HepG2 (cell line): Measurements from ENCODE around the gene LRRC27. TPM values are rescaled to one million over a fixed set of nuclear protein-coding genes. Genes with fewer than 3 reads are reported as not detected.

Experiments used
- ELF3 ChIP-seq: IDR thresholded peaks from 2 replicates; pipeline ENCODE4 v1.6.1; 2016; ENCODE audit warnings: missing genetic modification reagents, missing compliant biosample characterization
- HOXA7 ChIP-seq: sonication (generic); formaldehyde crosslinking; IDR thresholded peaks from 2 replicates; pipeline ENCODE4 v1.8.1; 2022; ENCODE audit warnings: mild to moderate bottlenecking, missing genetic modification reagents, moderate library complexity
- IKZF5 ChIP-seq: IDR thresholded peaks from 2 replicates; pipeline ENCODE4 v1.6.1; 2018; ENCODE audit warnings: missing genetic modification reagents, mild to moderate bottlenecking, missing compliant biosample characterization
- KMT2A ChIP-seq: sonication (generic); formaldehyde crosslinking; IDR thresholded peaks from 2 replicates; pipeline ENCODE4 v1.4.0; 2020; ENCODE audit warnings: missing genetic modification reagents
- POLR2G ChIP-seq: fragments of 200-400 bp; formaldehyde crosslinking; IDR thresholded peaks from 2 replicates; pipeline ENCODE4 v1.6.1; 2018; ENCODE audit warnings: mild to moderate bottlenecking, low read depth, low read length, moderate library complexity
- SP1 ChIP-seq, 2 experiments: fragments of 450-650 bp in 1 of 2; sonication (generic) in 1 of 2; formaldehyde crosslinking in 1 of 2; IDR thresholded peaks; 2 replicates each; pipeline versions ENCODE4 v1.4.0 to v1.6.1; 2016 to 2020; ENCODE audit warnings: missing genetic modification reagents in 1 of 2
- ZFX ChIP-seq: sonication (generic); formaldehyde crosslinking; IDR thresholded peaks from 2 replicates; pipeline ENCODE4 v1.4.0; 2020; ENCODE audit warnings: mild to moderate bottlenecking, low read depth, missing genetic modification reagents, moderate library complexity
- ZNF407 ChIP-seq: sonication (generic); formaldehyde crosslinking; IDR thresholded peaks from one replicate; pipeline ENCODE4 v1.5.1; 2020; ENCODE audit warnings: mild to moderate bottlenecking, missing genetic modification reagents; ENCODE audit errors: not compliant biosample characterization
- ZNF569 ChIP-seq: sonication (generic); formaldehyde crosslinking; IDR thresholded peaks from 2 replicates; pipeline ENCODE4 v1.5.0; 2020; ENCODE audit warnings: mild to moderate bottlenecking, missing genetic modification reagents, moderate library complexity, borderline replicate concordance
- ZNF607 ChIP-seq: sonication (generic); formaldehyde crosslinking; IDR thresholded peaks from 2 replicates; pipeline ENCODE4 v1.5.1; 2020; ENCODE audit warnings: missing genetic modification reagents, mild to moderate bottlenecking, borderline replicate concordance
- ZNF775 ChIP-seq: sonication (generic); formaldehyde crosslinking; IDR thresholded peaks from 2 replicates; pipeline ENCODE4 v1.4.0; 2020; ENCODE audit warnings: missing genetic modification reagents, mild to moderate bottlenecking, moderate library complexity, borderline replicate concordance
- polyA plus RNA-seq, 8 experiments: library from polyadenylated mRNA; depleted of rRNA in 3 of 8; stranded (reverse) in 7 of 8; unstranded in 1 of 8; fragments of >200 nt; fragmentation: Illumina TruSeq in 4 of 8; extraction: Trizol in 4 of 8; gene quantifications; 2 replicates each; pipeline versions ENCODE4 v1.2.1 to v1.2.3, GENCODE V29; 2011 to 2016; ENCODE audit warnings: low read depth in 4 of 8, missing spikeins in 1 of 8, mixed read lengths in 1 of 8; ENCODE audit not compliant: insufficient read depth in 1 of 8
- total RNA-seq, 5 experiments: library from RNA; depleted of rRNA; stranded (reverse); fragments of >200 nt; fragmentation: Illumina TruSeq; extraction: Trizol; gene quantifications; 2 replicates each; pipeline ENCODE4 v1.2.3, GENCODE V29; 2016; ENCODE audit warnings: low read depth in 1 of 5
- TF ChIP-seq, protein P1 (sequence below): sonication (generic); formaldehyde crosslinking; IDR thresholded peaks from 2 replicates; pipeline ENCODE4 v1.5.1; 2020; ENCODE audit warnings: mild to moderate bottlenecking, missing genetic modification reagents
- TF ChIP-seq, protein P2 (sequence below): sonication (generic); formaldehyde crosslinking; IDR thresholded peaks from 2 replicates; pipeline ENCODE4 v1.4.0; 2020; ENCODE audit warnings: low read depth, mild to moderate bottlenecking, missing genetic modification reagents

The LRRC27 gene
- total and polyA plus RNA-seq, 2 of the 13 experiments (the other 11 are each of a cell fraction or from before 2014, with no cell fraction given) = 4.2 to 4.6 TPM

DNA sequence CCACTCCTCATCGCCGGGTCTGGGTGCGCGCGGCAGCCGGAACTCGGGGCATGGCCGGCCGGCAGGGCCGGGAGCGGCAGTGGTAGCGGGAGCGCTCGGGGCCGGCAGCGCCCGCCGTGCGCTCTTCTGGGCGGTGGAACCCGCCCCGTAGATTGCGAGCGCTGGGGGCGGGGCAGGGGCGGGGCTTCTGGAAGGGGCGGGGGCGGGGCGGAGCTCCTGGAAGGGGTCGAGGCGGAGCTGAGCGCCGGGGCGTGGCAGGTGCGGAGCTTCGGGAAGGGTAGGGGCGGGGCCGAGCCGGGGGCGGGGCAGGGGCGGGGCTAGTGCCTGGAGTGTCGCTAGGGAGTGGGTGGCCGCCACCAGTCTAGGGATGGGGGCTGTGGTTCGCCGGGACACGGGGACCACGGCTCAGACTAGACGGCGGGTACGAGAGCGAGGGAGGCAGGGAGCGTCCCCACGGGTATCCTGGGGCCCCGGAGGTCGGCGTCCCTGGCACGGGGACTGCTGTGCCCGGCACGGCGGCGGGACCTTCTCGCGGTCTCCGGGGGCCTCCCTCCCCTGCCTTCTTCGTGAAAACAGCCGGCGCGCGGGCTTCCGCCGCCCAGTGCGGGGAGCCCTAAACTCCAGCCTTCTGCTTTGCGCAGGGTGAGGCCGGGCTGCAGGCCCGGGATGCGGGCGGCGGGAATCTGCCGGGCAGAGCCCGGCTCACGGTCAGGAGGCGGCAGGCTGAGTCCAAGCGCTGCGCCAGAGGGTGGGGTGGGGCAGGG is 24.0 kb upstream of the LRRC27 start, which contains the start of gene STK32C (continued):
- no peak for TF ChIP-seq IKZF5 (CRISPR knock-in tag)
- no peak for TF ChIP-seq ELF3 (CRISPR knock-in tag)
- TF ChIP-seq SP1 (IDR thresholded peaks at IDR 0.05) = no peak
- peak; percentile 5; the same call in 1 of the 2 replicates for TF ChIP-seq SP1 (CRISPR knock-in tag; IDR thresholded peaks at IDR 0.05)
- peak; percentile 52; the same call in 1 of the 2 replicates for TF ChIP-seq POLR2G
- peak; percentile 22; the same call in 1 of the 2 replicates for TF ChIP-seq ZFX (CRISPR knock-in tag)
- TF ChIP-seq, protein P1, sequence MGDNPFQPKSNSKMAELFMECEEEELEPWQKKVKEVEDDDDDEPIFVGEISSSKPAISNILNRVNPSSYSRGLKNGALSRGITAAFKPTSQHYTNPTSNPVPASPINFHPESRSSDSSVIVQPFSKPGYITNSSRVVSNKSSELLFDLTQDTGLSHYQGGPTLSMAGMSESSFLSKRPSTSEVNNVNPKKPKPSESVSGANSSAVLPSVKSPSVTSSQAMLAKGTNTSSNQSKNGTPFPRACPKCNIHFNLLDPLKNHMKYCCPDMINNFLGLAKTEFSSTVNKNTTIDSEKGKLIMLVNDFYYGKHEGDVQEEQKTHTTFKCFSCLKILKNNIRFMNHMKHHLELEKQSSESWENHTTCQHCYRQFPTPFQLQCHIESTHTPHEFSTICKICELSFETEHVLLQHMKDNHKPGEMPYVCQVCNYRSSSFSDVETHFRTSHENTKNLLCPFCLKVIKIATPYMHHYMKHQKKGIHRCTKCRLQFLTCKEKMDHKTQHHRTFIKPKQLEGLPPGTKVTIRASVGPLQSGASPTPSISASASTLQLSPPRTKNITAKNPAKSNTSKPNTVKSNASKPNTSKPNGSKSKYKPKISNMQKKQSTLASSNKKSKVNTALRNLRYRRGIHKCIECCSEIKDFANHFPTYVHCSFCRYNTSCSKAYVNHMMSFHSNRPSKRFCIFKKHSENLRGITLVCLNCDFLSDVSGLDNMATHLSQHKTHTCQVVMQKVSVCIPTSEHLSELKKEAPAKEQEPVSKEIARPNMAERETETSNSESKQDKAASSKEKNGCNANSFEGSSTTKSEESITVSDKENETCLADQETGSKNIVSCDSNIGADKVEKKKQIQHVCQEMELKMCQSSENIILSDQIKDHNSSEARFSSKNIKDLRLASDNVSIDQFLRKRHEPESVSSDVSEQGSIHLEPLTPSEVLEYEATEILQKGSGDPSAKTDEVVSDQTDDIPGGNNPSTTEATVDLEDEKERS (CRISPR knock-in tag) = no peak
- TF ChIP-seq ZNF569 = no peak
- TF ChIP-seq ZNF775 (CRISPR knock-in tag) = no peak
- TF ChIP-seq HOXA7 = no peak
- no peak for TF ChIP-seq KMT2A (CRISPR knock-in tag)
- TF ChIP-seq ZNF407 = no peak
- TF ChIP-seq, protein P2, sequence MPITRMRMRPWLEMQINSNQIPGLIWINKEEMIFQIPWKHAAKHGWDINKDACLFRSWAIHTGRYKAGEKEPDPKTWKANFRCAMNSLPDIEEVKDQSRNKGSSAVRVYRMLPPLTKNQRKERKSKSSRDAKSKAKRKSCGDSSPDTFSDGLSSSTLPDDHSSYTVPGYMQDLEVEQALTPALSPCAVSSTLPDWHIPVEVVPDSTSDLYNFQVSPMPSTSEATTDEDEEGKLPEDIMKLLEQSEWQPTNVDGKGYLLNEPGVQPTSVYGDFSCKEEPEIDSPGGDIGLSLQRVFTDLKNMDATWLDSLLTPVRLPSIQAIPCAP (CRISPR knock-in tag) = no peak
- TF ChIP-seq ZNF607 (CRISPR knock-in tag) = no peak
